Measurements from ENCODE around the gene PPP2R2C.

The PPP2R2C gene

GRCh38 chr4:6301732-6302442, 170.5 kb downstream of the PPP2R2C start:
- Histone ChIP-seq H3K9ac (ENCODE audit: low read length) (no peak overlapping the region), H3K4me1 (ENCODE audit: control insufficient read depth, insufficient read depth, low read length) (no peaks in the 10 kb centered on the region), H3K36me3 (ENCODE audit: control insufficient read depth, insufficient read depth, low read length) (peaks cover 25% of the 10 kb centered on the region), H3K27me3 (ENCODE audit: control insufficient read depth, insufficient read depth, low read length) (no peaks in the 10 kb centered on the region), H3K27ac (ENCODE audit: low read depth, low read length) (no peak overlapping the region), H3K4me3 (ENCODE audit: low read length) (no peak overlapping the region)

- Histone ChIP-seq H3K4me1 (ENCODE audit: control insufficient read depth, insufficient read depth, low read length) (no peaks in the 10 kb centered on the region), H3K27ac (ENCODE audit: low read depth, low read length) (no peak overlapping the region), H3K27me3 (ENCODE audit: control insufficient read depth, insufficient read depth, low read length) (no peaks in the 10 kb centered on the region), H3K4me3 (ENCODE audit: low read length) (no peak overlapping the region), H3K9ac (ENCODE audit: low read length) (peak overlapping the region; percentile 7), H3K36me3 (ENCODE audit: control insufficient read depth, insufficient read depth, low read length) (peaks cover 25% of the 10 kb centered on the region)
These were observed 171.2 kb downstream of the PPP2R2C start for GRCh38 chr4:6301051-6301731.

- H3K4me1 ChIP-seq (ENCODE audit: control insufficient read depth, insufficient read depth, low read length) = no peaks in the 10 kb centered on the region
- H3K36me3 ChIP-seq (ENCODE audit: control insufficient read depth, insufficient read depth, low read length) = peaks cover 32% of the 10 kb centered on the region
- H3K27me3 ChIP-seq (ENCODE audit: control insufficient read depth, insufficient read depth, low read length) = no peaks in the 10 kb centered on the region
- H3K9ac ChIP-seq (ENCODE audit: low read length) = no peak overlapping the region
- H3K4me3 ChIP-seq (ENCODE audit: low read length) = no peak overlapping the region
- no peak overlapping the region for H3K27ac ChIP-seq (ENCODE audit: low read depth, low read length)
These were observed 172.1 kb downstream of the PPP2R2C start for GRCh38 chr4:6300359-6300758.

GRCh38 chr4:6299875-6300274, 172.5 kb downstream of the PPP2R2C start:
- Histone ChIP-seq H3K4me3 (ENCODE audit: low read length) (no peak overlapping the region), H3K27me3 (ENCODE audit: control insufficient read depth, insufficient read depth, low read length) (no peaks in the 10 kb centered on the region), H3K9ac (ENCODE audit: low read length) (no peak overlapping the region), H3K27ac (ENCODE audit: low read depth, low read length) (no peak overlapping the region), H3K4me1 (ENCODE audit: control insufficient read depth, insufficient read depth, low read length) (no peaks in the 10 kb centered on the region), H3K36me3 (ENCODE audit: control insufficient read depth, insufficient read depth, low read length) (peaks cover 32% of the 10 kb centered on the region)

- Histone ChIP-seq H3K4me1 (ENCODE audit: control insufficient read depth, insufficient read depth, low read length) (no peaks in the 10 kb centered on the region), H3K4me3 (ENCODE audit: low read length) (no peak overlapping the region), H3K9ac (ENCODE audit: low read length) (no peak overlapping the region), H3K27me3 (ENCODE audit: control insufficient read depth, insufficient read depth, low read length) (no peaks in the 10 kb centered on the region), H3K27ac (ENCODE audit: low read depth, low read length) (no peak overlapping the region), H3K36me3 (ENCODE audit: control insufficient read depth, insufficient read depth, low read length) (peaks cover 32% of the 10 kb centered on the region)
These were observed 173.6 kb downstream of the PPP2R2C start for GRCh38 chr4:6298852-6299251.

- Histone ChIP-seq H3K27ac (ENCODE audit: low read depth, low read length) (no peak overlapping the region), H3K4me1 (ENCODE audit: control insufficient read depth, insufficient read depth, low read length) (no peaks in the 10 kb centered on the region), H3K27me3 (ENCODE audit: control insufficient read depth, insufficient read depth, low read length) (no peaks in the 10 kb centered on the region), H3K9ac (ENCODE audit: low read length) (no peak overlapping the region), H3K36me3 (ENCODE audit: control insufficient read depth, insufficient read depth, low read length) (peaks cover 32% of the 10 kb centered on the region), H3K4me3 (ENCODE audit: low read length) (no peak overlapping the region)
These were observed 174.4 kb downstream of the PPP2R2C start for GRCh38 chr4:6298035-6298434.

- Histone ChIP-seq H3K4me1 (ENCODE audit: control insufficient read depth, insufficient read depth, low read length) (no peaks in the 10 kb centered on the region), H3K9ac (ENCODE audit: low read length) (no peak overlapping the region), H3K36me3 (ENCODE audit: control insufficient read depth, insufficient read depth, low read length) (peaks cover 26% of the 10 kb centered on the region), H3K27me3 (ENCODE audit: control insufficient read depth, insufficient read depth, low read length) (no peaks in the 10 kb centered on the region), H3K4me3 (ENCODE audit: low read length) (no peak overlapping the region), H3K27ac (ENCODE audit: low read depth, low read length) (no peak overlapping the region)
These were observed 175.1 kb downstream of the PPP2R2C start for GRCh38 chr4:6297266-6297815.

- Histone ChIP-seq H3K36me3 (ENCODE audit: control insufficient read depth, insufficient read depth, low read length) (peaks cover 18% of the 10 kb centered on the region), H3K9ac (ENCODE audit: low read length) (no peak overlapping the region)
These were observed 176.4 kb downstream of the PPP2R2C start for GRCh38 chr4:6296026-6296425.

GRCh38 chr4:6295495-6295894, 176.9 kb downstream of the PPP2R2C start:
- Histone ChIP-seq H3K27ac (ENCODE audit: low read depth, low read length) (no peak overlapping the region), H3K9ac (ENCODE audit: low read length) (no peak overlapping the region), H3K4me3 (ENCODE audit: low read length) (no peak overlapping the region), H3K27me3 (ENCODE audit: control insufficient read depth, insufficient read depth, low read length) (no peaks in the 10 kb centered on the region), H3K4me1 (ENCODE audit: control insufficient read depth, insufficient read depth, low read length) (no peaks in the 10 kb centered on the region), H3K36me3 (ENCODE audit: control insufficient read depth, insufficient read depth, low read length) (peaks cover 18% of the 10 kb centered on the region)

More at GRCh38 chr4:6296026-6296425, 176.4 kb downstream of the PPP2R2C start:
- no peaks in the 10 kb centered on the region for H3K4me1 ChIP-seq (ENCODE audit: control insufficient read depth, insufficient read depth, low read length)
- no peaks in the 10 kb centered on the region for H3K27me3 ChIP-seq (ENCODE audit: control insufficient read depth, insufficient read depth, low read length)
- no peak overlapping the region for H3K4me3 ChIP-seq (ENCODE audit: low read length)
- H3K27ac ChIP-seq (ENCODE audit: low read depth, low read length) = no peak overlapping the region

- no peak overlapping the region for H3K4me3 ChIP-seq (ENCODE audit: low read length)
- H3K4me1 ChIP-seq (ENCODE audit: control insufficient read depth, insufficient read depth, low read length) = no peaks in the 10 kb centered on the region
- no peaks in the 10 kb centered on the region for H3K27me3 ChIP-seq (ENCODE audit: control insufficient read depth, insufficient read depth, low read length)
- H3K36me3 ChIP-seq (ENCODE audit: control insufficient read depth, insufficient read depth, low read length) = peaks cover 19% of the 10 kb centered on the region
- no peak overlapping the region for H3K9ac ChIP-seq (ENCODE audit: low read length)
- no peak overlapping the region for H3K27ac ChIP-seq (ENCODE audit: low read depth, low read length)
These were observed 177.6 kb downstream of the PPP2R2C start for GRCh38 chr4:6294705-6295421.

GRCh38 chr4:6293661-6294060, 178.8 kb downstream of the PPP2R2C start:
- H3K36me3 ChIP-seq (ENCODE audit: control insufficient read depth, insufficient read depth, low read length) = peaks cover 26% of the 10 kb centered on the region

GRCh38 chr4:6293097-6293445, 179.3 kb downstream of the PPP2R2C start:
- H3K4me1 ChIP-seq (ENCODE audit: control insufficient read depth, insufficient read depth, low read length) = no peaks in the 10 kb centered on the region
- no peak overlapping the region for H3K27ac ChIP-seq (ENCODE audit: low read depth, low read length)
- no peaks in the 10 kb centered on the region for H3K27me3 ChIP-seq (ENCODE audit: control insufficient read depth, insufficient read depth, low read length)
- H3K36me3 ChIP-seq (ENCODE audit: control insufficient read depth, insufficient read depth, low read length) = peaks cover 27% of the 10 kb centered on the region
- H3K4me3 ChIP-seq (ENCODE audit: low read length) = no peak overlapping the region
- no peak overlapping the region for H3K9ac ChIP-seq (ENCODE audit: low read length)

More at GRCh38 chr4:6293661-6294060, 178.8 kb downstream of the PPP2R2C start:
- Histone ChIP-seq H3K9ac (ENCODE audit: low read length) (no peak overlapping the region), H3K27ac (ENCODE audit: low read depth, low read length) (no peak overlapping the region), H3K4me3 (ENCODE audit: low read length) (no peak overlapping the region), H3K27me3 (ENCODE audit: control insufficient read depth, insufficient read depth, low read length) (no peaks in the 10 kb centered on the region), H3K4me1 (ENCODE audit: control insufficient read depth, insufficient read depth, low read length) (no peaks in the 10 kb centered on the region)

Measured in rectal smooth muscle tissue (tissue), 1 donor.